PC-9 (cell line): ENCODE results near the gene GPHA2.

Experiments
- CTCF ChIP-seq: fragments of 200-600 bp; sonication (generic); conservative IDR thresholded peaks from 2 replicates; pipeline ENCODE4 v1.6.1; 2017; ENCODE audit warnings: mixed run types, antibody characterized with exemption, mild to moderate bottlenecking, moderate library complexity
- EZH2 ChIP-seq: fragments of 200-600 bp; sonication (generic); IDR thresholded peaks from 2 replicates; pipeline ENCODE4 v1.8.0; 2017; ENCODE audit warnings: antibody characterized with exemption, low read depth

DNA sequence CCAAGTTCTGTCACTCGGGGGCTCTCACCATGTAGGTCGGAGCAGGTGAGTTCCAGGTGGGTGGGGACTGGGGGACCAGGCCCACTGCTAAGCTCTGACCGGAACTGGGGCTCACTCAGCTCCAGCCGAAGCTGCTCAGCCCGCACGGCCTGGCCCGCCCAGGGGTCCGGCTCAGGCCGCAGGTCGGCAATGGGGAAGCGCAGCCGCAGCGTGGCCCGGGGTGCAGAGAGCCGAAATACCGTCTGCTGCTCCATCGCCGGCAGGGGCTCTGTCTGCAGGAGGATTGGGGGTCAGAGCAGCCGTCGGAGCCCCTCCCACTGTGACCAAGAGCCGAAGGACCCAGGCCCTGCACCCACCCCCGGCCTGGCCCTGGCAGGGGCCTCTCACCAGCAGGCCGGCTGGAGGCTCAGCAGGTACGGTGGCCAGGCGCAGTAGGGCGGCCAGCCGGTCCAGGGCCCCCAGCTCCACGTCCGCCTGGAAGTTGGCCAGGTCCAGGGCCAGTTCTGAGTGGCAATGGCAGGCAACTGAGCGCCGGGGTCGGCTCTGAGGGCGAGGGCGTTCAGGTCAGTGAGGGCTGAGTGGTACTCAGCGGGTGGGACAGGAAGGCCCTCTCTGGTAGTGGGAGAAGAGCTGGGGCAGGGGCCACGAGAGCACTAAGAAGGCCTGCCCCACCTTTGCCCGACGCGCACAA is 25.9 kb downstream of the GPHA2 start:
- TF ChIP-seq CTCF = no peak
- TF ChIP-seq EZH2 = no peak
